Measurements from ENCODE around the gene TAP2.
"Not testable (repeated sequence)": the region's sequence is repeated elsewhere in the genome, so short reads cannot be mapped to it uniquely, and the experiment has no call there.

The TAP2 gene

DNA sequence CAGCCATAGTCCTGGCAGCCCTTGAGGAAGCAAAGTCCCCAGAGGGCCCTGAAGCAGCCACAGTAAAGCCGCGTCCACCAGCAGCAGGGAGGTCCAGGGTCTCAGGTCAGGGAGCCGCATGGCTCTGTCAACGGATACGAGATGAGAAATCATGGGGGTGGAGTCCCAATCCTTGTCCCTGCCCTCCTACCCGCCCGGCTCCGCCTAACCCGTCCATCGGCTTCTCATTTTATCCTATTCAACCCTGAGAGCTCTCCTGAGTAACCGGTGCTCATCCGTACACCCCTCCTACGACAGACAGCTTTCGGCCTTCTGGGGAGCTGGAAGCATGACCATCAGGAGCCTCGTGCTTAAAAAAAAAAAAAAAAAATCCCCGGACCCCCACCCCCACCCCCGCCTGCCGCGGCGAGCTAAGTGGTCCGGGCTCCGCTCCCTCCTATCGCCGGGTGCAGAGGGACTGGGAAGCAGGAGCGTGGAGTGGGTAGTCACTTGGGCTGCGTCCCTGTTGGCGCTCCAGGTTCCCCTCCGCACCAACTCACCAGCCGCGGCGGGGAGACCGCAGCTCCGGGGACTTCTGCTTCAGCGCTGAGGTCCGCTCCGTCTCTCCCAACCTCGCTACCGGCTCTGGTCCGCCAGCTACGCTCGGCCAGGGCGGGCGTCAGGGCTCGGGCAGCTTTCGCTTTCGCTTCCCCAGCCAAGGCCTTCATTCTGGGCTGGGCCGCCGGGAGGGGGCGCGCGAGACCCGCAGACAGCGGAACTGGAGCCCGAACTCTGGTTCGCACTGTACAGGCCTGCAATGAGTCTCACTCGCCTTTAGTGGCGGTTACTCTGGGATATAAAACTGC lies at the start of gene TAP2:
TAP2 (minus strand) TSS at position 626 of the 845 bp plus-strand sequence; CDS start at position 120, 506 bp downstream.
- DNase-seq: peak; percentile 86

DNA sequence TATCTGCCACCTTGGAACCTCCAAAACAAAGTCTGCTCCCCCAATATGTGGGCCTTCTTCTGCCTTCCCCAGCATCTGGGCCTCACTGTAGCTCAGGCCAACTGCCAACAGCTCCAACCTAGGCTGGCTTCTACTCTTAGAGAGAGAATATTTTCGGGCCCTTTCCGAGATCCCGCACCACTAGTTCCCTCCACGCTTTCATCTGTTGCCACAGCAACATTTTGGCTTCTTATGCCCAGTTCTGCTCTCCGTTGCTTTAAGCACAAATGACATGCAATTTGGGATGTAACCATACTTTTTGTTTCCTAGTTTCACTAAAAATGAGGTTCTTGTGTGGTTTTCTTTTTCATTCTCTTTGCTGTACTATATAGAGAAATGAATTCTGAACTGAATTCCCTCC lies 49.1 kb upstream of the TAP2 start:
- no peak for DNase-seq

GRCh38 chr6:32886681-32887383 lies 48.3 kb upstream of the TAP2 start:
- DNase-seq: no peak

DNA sequence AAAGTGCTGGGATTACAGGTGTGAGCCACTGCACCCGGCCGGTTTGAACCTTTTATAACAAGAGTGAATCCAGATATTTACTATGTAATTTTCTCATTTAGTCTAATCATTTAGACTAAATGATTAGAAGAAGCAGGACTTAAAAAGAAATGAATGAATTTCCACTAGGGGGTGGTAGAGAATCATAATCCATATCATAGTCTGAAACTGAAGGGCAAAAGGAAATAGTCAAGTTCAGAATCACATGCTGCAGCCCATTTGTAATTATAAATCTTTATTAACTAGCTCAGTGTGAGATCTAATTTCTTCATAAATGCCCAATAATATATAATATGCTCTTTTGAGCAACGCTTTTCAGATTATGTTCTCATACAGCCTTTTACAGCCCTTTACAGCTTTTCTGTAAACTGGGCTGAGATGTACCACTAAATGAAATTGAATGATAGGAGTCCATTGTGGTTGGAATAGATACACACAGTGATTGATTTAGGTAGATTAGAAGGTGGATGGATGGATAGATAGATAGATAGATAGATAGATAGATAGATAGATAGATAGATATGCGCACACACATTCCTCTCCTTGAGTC lies 47.3 kb upstream of the TAP2 start:
- peak; percentile 69 for DNase-seq

DNA sequence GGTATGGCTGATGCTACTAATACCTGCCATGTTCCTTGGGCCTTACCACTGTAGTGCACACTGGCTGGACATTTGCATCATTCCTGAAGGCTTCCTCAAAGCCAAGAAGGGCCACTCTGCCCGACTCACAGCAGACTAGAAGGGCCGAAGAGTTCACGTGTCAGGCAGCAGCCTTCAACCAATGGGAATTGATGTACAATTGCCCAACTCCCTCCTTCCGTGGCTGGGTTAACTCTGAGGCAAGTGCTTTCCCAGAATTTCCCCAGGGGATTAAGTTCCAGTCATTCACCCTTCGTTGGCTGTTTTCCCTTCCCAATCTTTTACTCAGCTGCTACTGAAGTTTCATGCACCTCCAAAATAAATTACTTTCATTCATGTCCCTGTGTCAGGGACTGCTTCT lies 45.2 kb upstream of the TAP2 start:
- no peak for DNase-seq

DNA sequence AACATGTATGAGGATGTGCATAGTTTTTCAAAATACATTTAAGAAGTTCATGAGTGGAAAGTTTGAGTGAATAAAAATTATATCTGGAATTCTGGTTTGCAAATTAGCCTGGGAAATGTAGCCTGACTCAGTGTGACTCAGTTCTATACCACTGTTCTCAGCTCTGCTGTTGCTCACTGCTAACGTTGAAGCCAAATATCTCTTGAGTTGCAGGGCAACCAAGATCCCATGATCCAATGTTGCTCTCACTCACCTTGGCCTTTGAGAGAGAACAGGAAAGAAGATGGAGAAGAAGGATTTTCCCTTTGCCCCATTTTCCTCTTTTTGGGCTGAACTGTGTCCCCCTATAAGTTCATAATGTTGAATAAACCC lies 44.3 kb upstream of the TAP2 start:
- DNase-seq: no peak

- not testable (repeated sequence) for DNase-seq
Measured at GRCh38 chr6:32880962-32881361, 42.4 kb upstream of the TAP2 start.

DNA sequence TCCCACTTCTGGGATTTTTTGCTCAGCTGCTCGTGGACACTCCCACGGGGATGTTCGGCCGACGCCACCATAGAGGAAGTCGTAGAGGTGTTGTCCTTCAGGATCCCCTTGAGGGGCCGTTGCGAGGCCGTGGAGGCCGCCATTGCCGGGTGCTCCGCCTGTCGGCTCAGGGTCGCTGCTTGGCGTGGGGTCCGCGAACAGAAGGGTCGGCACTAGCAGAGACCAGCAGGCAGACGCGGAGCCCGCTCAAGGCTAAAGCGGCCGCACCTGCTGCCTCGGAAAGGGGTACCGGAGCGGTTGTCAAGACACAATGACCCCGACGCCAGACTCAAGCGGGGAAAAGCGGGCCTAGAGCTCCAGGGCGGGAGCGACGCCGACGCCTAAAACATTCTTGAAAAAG lies 41.2 kb upstream of the TAP2 start:
- DNase-seq: no peak

- no peak for DNase-seq
Measured at GRCh38 chr6:32876603-32877002, 38.1 kb upstream of the TAP2 start.

GRCh38 chr6:32873947-32874346 lies 35.4 kb upstream of the TAP2 start:
- not testable (repeated sequence) for DNase-seq

GRCh38 chr6:32868257-32868788 lies 29.8 kb upstream of the TAP2 start:
- peak; percentile 60 for DNase-seq

DNA sequence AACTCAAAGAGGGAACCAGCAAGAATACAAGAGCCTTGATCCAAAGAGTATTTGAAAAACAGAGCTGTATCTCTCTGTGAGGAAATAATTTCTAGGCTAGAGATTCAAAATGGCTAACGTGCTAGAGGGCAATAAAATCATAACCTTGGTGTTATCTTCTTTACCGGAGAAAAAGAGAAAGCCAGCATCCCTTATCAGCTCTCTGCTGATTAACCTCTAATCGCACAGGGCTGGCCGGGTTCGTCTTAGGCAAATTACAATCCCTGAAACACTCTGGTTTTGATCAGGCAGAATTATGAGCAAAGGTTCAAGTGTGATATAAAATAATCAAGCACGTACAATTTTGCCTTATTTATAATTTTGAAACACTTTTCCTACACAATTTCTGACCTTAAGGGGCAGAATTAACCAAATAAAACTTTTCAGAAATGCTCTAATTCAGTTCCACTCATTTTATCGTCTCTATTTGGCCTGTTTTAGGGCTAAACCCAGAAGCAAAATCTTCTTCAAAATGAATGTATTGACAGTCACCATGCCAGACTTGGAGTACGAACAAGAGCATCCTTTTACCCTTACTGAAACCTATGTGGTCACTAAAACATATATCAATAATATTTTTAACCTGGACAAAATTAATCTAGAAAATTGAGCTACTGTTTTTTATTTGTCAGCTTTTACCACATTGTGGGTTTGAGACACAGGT lies 29.2 kb upstream of the TAP2 start:
- no peak for DNase-seq

- DNase-seq: no peak
Measured at GRCh38 chr6:32867022-32867477, 28.5 kb upstream of the TAP2 start.

DNA sequence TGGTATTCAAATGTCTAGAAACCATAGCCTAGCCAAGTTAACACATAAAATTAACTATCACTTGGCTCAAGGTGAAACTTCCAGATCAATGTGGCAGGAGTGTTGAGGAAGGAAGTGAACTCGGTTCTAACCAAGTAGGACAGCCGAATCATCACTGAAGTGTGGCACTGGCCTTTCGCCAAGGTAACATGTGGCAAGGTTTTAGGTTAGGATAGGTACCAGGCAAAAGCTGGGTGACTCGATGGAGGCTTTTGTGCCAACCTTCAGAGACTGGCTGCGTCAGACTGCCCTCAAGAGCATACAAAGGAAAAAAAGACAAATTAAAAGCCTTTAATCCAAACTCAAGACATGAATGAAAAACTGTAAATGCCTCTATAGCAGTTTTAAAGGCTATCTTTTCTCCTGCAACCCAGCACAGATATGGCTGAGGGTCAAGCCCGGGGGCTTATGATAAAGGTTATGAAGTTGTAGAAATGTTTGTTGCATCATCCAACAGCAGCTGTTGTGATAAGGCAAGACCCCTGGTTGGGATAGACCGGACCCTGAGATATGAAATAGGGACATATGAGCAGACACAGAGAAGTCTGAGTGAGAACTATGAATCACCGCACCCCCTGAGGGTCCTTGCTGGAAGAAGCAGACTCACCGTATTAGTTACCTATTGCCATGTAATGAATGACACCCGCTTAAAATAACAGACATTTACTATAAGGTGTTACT lies 27.3 kb upstream of the TAP2 start:
- DNase-seq: no peak

DNA sequence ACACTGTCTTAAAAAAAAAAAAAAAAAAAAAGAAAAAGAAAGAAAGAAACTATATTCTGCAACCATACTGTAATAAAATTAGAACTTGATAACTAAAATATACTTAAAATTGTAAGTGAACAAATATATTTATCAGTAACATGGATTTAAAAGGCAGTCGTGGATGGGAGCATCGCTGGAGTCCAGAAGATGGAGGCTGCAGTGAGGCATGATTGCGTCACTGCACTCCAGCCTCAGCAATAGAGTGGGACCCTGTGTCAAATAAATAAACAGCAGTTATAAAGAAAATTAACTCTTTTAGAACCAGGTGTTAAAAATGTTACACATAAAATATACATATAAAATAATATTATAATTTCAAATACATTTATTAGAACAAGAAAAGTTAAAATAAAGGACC lies 24.2 kb upstream of the TAP2 start:
- DNase-seq: no peak

- DNase-seq: no peak
Measured at GRCh38 chr6:32860674-32861073, 22.1 kb upstream of the TAP2 start.

- no peak for DNase-seq
Measured at GRCh38 chr6:32858194-32858593, 19.7 kb upstream of the TAP2 start.

- no peak for DNase-seq
Measured at GRCh38 chr6:32857156-32857891, 18.8 kb upstream of the TAP2 start.

DNA sequence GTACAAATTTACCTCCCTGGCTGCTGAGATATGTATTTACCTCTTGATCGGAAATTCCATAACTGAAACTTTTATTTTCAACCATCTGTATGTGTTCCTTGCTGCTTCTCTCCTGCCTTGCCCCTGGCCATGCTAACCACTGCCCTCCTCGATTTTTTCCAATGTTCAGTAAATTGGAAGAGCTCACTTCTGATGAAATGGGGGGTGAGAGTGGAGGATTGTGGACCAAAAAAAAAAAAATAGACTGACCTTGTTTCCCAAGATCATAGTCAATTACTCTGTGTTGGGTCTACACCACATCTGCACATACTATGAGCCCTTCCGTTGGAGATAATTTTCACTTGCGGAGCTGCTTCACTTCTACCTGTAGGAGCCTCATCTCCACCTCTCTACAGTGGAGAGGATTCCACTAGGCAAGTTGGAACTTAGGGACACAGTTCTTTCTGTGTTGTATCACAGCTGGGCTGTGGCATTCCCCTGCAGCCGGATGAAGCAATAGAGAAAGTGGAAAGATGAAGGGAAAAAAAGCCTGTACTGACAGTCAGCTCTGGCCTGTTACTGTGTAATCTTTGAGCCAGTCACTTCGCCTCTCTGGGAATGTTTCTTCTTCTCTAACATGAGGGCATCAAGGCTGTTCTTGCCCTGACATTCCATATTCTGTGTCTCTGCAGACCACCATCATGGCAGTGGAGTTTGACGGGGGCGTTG lies 17.1 kb upstream of the TAP2 start:
- DNase-seq: no peak

DNA sequence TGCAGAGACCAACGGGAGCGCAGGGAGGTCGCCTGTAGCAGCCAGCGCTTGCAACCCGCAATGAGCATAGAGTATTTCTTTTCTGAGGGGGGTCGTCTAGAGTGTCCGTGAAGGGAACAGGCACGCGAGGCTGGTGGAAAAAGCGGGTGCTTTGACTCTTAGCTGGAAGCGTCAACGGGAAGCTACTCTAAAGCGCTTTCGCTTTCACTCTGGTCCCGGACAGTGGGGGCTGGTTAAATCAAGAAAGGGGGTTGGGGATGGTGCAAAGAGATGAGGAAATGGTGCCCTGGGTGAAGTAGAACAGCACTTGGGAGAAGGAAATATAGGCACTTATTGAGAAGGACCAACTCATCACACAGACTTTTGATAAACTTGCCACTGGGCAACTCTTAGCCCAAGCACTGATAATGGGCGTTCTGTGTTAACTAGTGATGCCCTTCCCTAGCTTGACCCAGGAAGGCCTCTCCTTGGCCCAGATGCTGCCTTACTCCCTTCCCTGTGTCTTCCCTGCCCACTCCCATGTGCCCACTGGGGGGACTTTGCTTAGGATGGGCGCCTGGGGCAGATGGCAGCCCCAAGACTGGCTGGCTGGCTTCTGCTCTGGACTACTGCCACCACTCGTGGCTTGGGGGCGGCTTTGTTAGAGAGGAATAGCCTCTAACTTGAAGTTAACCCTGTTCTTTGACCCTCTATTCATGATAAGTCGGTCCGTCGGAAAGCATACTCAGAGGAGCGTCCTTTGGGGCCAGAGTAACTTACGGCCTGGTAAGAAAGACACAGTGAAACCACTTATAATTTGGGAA lies 16.0 kb upstream of the TAP2 start:
- DNase-seq: peak; percentile 18

Measured in NCI-H2029 (cell line).